Smooth muscle cell (in vitro differentiated cells): ENCODE measurements around the gene WDR5. TPM values are rescaled to one million over a fixed set of nuclear protein-coding genes. Genes with fewer than 3 reads are reported as not detected.

Experiments
- DNase-seq: peaks from one replicate; lab custom pipeline; 2025; ENCODE audit not compliant: unreplicated experiment; lab: John Stamatoyannopoulos, UW
- H2AFZ ChIP-seq: fragments of 200-600 bp; sonication (generic); 2 replicates; pipeline ENCODE4 v1.6.0; 2016; ENCODE audit warnings: antibody characterized with exemption, low read depth, mild to moderate bottlenecking
- H3F3A ChIP-seq: fragments of 200-600 bp; sonication (generic); 2 replicates; pipeline ENCODE4 v1.6.0; 2017; ENCODE audit warnings: antibody characterized with exemption, low read depth
- H3K27ac ChIP-seq: fragments of 200-600 bp; sonication (generic); 2 replicates; pipeline ENCODE4 v1.5.1; 2016; ENCODE audit warnings: low read depth, mild to moderate bottlenecking
- H3K27me3 ChIP-seq: fragments of 200-600 bp; sonication (generic); 2 replicates; pipeline ENCODE4 v1.6.1; 2016; ENCODE audit warnings: low read depth, mild to moderate bottlenecking
- H3K36me3 ChIP-seq: fragments of 200-600 bp; sonication (generic); 2 replicates; pipeline ENCODE4 v1.5.1; 2016; ENCODE audit warnings: low read depth
- H3K4me1 ChIP-seq: fragments of 200-600 bp; sonication (generic); 2 replicates; pipeline ENCODE4 v1.5.1; 2016; ENCODE audit warnings: low read depth
- H3K4me2 ChIP-seq: fragments of 200-600 bp; sonication (generic); 2 replicates; pipeline ENCODE4 v1.6.0; 2016; ENCODE audit warnings: mild to moderate bottlenecking
- H3K4me3 ChIP-seq: fragments of 200-600 bp; sonication (generic); 2 replicates; pipeline ENCODE4 v1.5.1; 2016; ENCODE audit warnings: mild to moderate bottlenecking
- H3K79me2 ChIP-seq: fragments of 200-600 bp; sonication (generic); 2 replicates; pipeline ENCODE4 v1.6.0; 2016; ENCODE audit warnings: low read depth, mild to moderate bottlenecking
- H3K9ac ChIP-seq: fragments of 200-600 bp; sonication (generic); 2 replicates; pipeline ENCODE4 v1.6.0; 2016; ENCODE audit warnings: low read depth
- H3K9me3 ChIP-seq: fragments of 200-600 bp; sonication (generic); replicated peaks from 2 replicates; pipeline ENCODE4 v1.5.1; 2016; ENCODE audit warnings: low read depth
- H4K20me1 ChIP-seq: fragments of 200-600 bp; sonication (generic); 2 replicates; pipeline ENCODE4 v1.6.0; 2016; ENCODE audit warnings: low read depth
- CTCF ChIP-seq: fragments of 200-600 bp; sonication (generic); IDR thresholded peaks from 2 replicates; pipeline ENCODE4 v1.5.1; 2017; ENCODE audit warnings: borderline replicate concordance, mild to moderate bottlenecking, antibody characterized with exemption; ENCODE audit not compliant: insufficient read depth, poor library complexity, severe bottlenecking
- WGBS: methylation state at CpG from one replicate; pipeline ENCODE4 v1.1.7; 2016; ENCODE audit warnings: low lambda C conversion rate; 5-methylcytosine and 5-hydroxymethylcytosine counted together
- polyA plus RNA-seq: library from polyadenylated mRNA; unstranded; fragments of >200 nt; fragmentation: Nextera tagmentation; extraction: Ambion mirVana; gene quantifications from 2 replicates; pipeline ENCODE4 v1.2.1, GENCODE V29; 2016
- total RNA-seq: library from RNA; depleted of rRNA; stranded (reverse); fragments of >200 nt; gene quantifications from 2 replicates; pipeline ENCODE4 v1.2.3, GENCODE V29; 2014

The WDR5 gene
- total and polyA plus RNA-seq, 2 experiments from 2014 or later: 9.8 to 15.7 TPM

- H3K4me1 ChIP-seq: no peaks in the 10 kb centered on the region
- H3K4me2 ChIP-seq: no peak overlapping the region
- no peaks in the 10 kb centered on the region for H3K9me3 ChIP-seq
- H2AFZ ChIP-seq: no peak overlapping the region
- no peaks in the 10 kb centered on the region for H3K79me2 ChIP-seq
- H4K20me1 ChIP-seq: no peaks in the 10 kb centered on the region
- H3K27me3 ChIP-seq: no peaks in the 10 kb centered on the region
- no peaks in the 10 kb centered on the region for H3F3A ChIP-seq
- TF ChIP-seq CTCF: no peak
- H3K9ac ChIP-seq: no peak overlapping the region
- DNase-seq: no peak
- 88% methylated on average over 11 of the region's 12 CpGs for WGBS
- H3K36me3 ChIP-seq: no peaks in the 10 kb centered on the region
- H3K27ac ChIP-seq: no peak overlapping the region
- no peak overlapping the region for H3K4me3 ChIP-seq
These were observed 56.5 kb downstream of the WDR5 start for GRCh38 chr9:134192311-134192950.

GRCh38 chr9:134192951-134193731 is 57.3 kb downstream of the WDR5 start:
- H3K4me2 ChIP-seq: no peak overlapping the region
- no peak for TF ChIP-seq CTCF
- no peak overlapping the region for H3K4me3 ChIP-seq
- no peaks in the 10 kb centered on the region for H3K4me1 ChIP-seq
- no peaks in the 10 kb centered on the region for H4K20me1 ChIP-seq
- no peak overlapping the region for H2AFZ ChIP-seq
- H3F3A ChIP-seq: no peaks in the 10 kb centered on the region
- no peak overlapping the region for H3K9ac ChIP-seq
- H3K27ac ChIP-seq: no peak overlapping the region
- no peak for DNase-seq
- WGBS: 85% methylated on average over 18 of the region's 21 CpGs
- no peaks in the 10 kb centered on the region for H3K79me2 ChIP-seq
- no peaks in the 10 kb centered on the region for H3K36me3 ChIP-seq
- no peaks in the 10 kb centered on the region for H3K9me3 ChIP-seq
- no peaks in the 10 kb centered on the region for H3K27me3 ChIP-seq

GRCh38 chr9:134193912-134194535 is 58.1 kb downstream of the WDR5 start:
- no peaks in the 10 kb centered on the region for H4K20me1 ChIP-seq
- WGBS: 95% methylated on average over 11 of the region's 11 CpGs

More at GRCh38 chr9:134193912-134194535, 58.1 kb downstream of the WDR5 start:
- Histone ChIP-seq H2AFZ (no peak overlapping the region), H3K4me3 (no peak overlapping the region), H3K27me3 (no peaks in the 10 kb centered on the region), H3K4me1 (no peaks in the 10 kb centered on the region), H3K4me2 (no peak overlapping the region), H3F3A (no peaks in the 10 kb centered on the region), H3K79me2 (no peaks in the 10 kb centered on the region), H3K36me3 (no peaks in the 10 kb centered on the region), H3K27ac (no peak overlapping the region), H3K9me3 (no peaks in the 10 kb centered on the region), H3K9ac (no peak overlapping the region)
- DNase-seq: no peak
- no peak for TF ChIP-seq CTCF
